Measurements from ENCODE around the gene RTP4.

The RTP4 gene

DNA sequence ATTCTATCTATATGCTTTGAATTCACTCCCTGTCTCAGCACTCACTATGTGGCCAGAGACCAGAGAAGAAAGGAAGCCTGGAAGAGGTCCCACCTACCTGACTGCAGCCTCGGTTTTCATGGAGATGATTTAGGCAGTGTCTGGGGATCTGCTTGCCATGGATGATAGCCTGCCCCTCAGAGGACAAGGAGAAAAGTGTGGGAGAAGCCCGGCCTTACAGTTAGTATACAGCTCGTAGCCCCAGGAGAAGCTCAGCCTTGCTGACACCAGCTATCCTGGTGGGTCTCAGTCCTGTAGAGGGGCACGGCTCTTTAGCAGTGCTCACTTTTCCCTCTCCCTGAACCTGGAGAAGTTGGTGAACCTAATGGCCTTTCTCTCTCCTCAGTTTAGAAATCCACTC, 25.9 kb upstream of the RTP4 start:
- Mint-ChIP-seq H3K9me3 (no peaks in the 10 kb centered on the region), H3K27ac (ENCODE audit: low read depth) (no peak overlapping the region), H3K4me3 (no peak overlapping the region), H3K36me3 (ENCODE audit: insufficient read depth) (no peaks in the 10 kb centered on the region), H3K27me3 (peaks cover 50% of the 10 kb centered on the region), H3K4me1 (no peaks in the 10 kb centered on the region)
- no peak for ATAC-seq (replicated peaks; ENCODE audit: extremely low read depth, poor library complexity, severe bottlenecking)
- no peak for DNase-seq (ENCODE audit: low spot score in 2 of 2)

DNA sequence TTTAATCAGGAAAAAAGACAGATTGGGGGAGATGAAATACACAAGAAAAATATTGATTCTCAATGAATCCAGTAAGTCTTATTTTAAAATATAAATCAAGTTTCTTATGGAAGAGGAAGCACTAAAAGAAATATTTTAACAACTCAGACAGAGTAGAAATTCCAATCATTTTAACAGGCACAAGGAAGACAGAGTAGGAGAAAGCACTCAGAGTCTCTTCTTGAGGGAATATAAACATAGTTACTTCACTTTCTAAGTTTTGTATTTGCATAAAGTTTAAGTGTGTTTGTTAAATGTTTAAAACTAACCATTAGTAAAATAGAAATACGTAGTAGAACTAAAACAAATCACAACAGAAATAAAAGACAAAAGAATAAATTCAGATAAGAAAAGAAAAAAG, 24.5 kb upstream of the RTP4 start:
- no peak overlapping the region for H3K4me3 Mint-ChIP-seq
- no peaks in the 10 kb centered on the region for H3K36me3 Mint-ChIP-seq (ENCODE audit: insufficient read depth)
- peaks cover 35% of the 10 kb centered on the region for H3K27me3 Mint-ChIP-seq
- no peaks in the 10 kb centered on the region for H3K9me3 Mint-ChIP-seq
- ATAC-seq (replicated peaks; ENCODE audit: extremely low read depth, poor library complexity, severe bottlenecking), result no peak
- no peak overlapping the region for H3K27ac Mint-ChIP-seq (ENCODE audit: low read depth)
- H3K4me1 Mint-ChIP-seq, result no peaks in the 10 kb centered on the region
- DNase-seq (ENCODE audit: low spot score in 2 of 2), result no peak

DNA sequence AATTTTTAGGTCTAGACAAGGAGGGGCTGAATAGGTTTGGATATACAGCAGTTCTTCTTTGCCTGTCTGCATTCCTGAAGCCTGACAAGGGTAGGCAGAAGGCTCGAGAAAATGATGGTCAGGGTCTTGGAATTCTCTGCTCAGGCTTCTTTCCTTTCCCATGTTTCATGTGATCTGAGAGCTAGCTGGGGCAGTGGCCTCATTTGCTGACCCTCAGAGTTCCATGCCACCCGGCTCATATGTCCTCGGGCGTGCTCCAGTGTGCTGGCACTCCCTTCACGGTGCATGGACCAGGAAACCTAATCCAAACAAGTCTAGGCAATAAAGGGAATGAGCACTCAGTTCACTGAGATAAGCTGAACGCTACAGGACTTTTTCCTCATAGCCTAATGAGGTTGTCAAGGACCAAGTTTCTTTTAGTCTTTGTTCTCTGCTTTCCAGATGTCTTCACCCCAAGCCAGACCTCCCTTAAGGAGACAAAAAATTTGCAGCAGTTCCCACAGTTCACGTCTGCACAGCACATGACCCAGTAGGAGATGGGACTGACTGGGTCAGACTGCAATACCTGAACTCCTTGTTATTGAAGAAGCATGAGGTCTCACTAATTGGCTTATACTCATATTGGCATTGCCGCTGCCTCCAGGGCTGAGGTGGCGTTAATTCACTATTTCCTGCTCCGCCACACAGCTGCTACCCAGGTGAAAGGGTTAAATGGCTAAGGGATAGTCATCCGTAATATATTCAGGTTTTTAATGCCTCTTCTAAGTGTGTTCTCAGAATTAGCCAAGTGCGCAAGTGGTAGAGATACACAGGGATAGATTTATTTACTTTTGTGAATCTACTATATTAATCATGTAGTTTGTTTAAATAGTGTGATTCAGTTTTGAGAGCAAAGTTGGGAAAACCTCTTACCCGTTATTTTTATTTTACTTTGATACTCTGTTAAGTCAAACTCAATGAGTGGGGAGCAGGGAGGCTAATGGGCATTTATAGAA, 15.3 kb upstream of the RTP4 start:
- Mint-ChIP-seq H3K4me3 (no peak overlapping the region), H3K27me3 (no peaks in the 10 kb centered on the region), H3K4me1 (no peaks in the 10 kb centered on the region), H3K9me3 (no peaks in the 10 kb centered on the region), H3K27ac (ENCODE audit: low read depth) (no peak overlapping the region), H3K36me3 (ENCODE audit: insufficient read depth) (no peaks in the 10 kb centered on the region)
- DNase-seq (ENCODE audit: low spot score in 2 of 2) (no peak), ATAC-seq (replicated peaks; ENCODE audit: extremely low read depth, poor library complexity, severe bottlenecking) (no peak)

DNA sequence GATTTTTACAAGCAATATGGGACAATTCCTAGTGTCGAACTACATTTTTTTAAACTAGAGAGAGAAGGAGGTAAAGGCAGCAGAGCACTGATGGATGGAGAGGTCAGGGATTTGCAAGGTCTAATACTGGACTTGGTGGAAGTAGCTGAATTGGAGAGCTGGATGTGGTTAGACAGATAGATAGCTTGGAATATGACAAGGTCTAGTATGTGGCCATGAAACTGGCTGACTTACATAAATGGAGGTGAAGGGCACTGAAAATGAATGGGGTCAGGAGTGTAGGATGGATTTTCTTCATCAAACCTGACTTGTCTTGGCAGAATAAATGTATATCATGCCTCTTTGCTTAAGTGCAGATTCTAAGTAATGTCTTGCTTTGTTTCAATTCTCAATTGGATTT, 10.1 kb upstream of the RTP4 start:
- ATAC-seq (replicated peaks; ENCODE audit: extremely low read depth, poor library complexity, severe bottlenecking) (no peak), DNase-seq (ENCODE audit: low spot score in 2 of 2) (no peak)
- no peaks in the 10 kb centered on the region for H3K36me3 Mint-ChIP-seq (ENCODE audit: insufficient read depth)
- no peaks in the 10 kb centered on the region for H3K9me3 Mint-ChIP-seq
- no peak overlapping the region for H3K4me3 Mint-ChIP-seq
- H3K27ac Mint-ChIP-seq (ENCODE audit: low read depth), result no peak overlapping the region
- no peaks in the 10 kb centered on the region for H3K27me3 Mint-ChIP-seq
- no peaks in the 10 kb centered on the region for H3K4me1 Mint-ChIP-seq

DNA sequence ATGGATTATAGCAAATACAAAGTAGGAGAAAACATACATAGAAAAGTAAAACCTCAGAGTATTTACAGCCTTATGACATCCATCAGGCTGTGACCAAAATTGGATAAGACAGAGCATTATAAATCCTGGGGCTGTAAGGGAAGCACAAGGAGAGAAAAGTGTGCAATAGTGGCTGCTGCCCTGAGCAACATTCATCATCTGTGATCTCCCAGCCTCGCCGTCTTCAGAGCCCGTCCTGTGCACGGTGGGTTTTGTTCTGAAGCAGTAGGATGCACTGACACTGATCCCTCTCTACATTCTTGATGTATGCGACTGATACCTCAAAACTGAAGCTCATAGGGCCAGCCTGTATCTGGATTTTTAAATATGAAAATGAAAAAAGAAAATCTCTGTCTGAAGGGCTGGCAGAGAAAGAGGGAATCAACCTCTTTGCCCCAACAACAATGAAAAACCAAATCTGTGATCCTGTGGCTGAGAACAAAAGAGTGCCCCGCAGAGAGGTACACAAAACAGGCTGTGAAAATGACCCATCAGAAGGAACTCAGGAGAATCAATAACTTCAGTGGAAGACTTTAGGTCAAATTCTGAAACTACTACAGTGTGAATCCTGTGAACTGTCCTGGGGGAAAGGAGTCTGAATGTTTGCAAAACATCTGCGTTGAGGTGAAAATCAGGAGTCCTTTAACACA, 8.2 kb upstream of the RTP4 start:
- no peaks in the 10 kb centered on the region for H3K27me3 Mint-ChIP-seq
- ATAC-seq (replicated peaks; ENCODE audit: extremely low read depth, poor library complexity, severe bottlenecking) (no peak), DNase-seq (ENCODE audit: low spot score in 2 of 2) (no peak)
- no peak overlapping the region for H3K27ac Mint-ChIP-seq (ENCODE audit: low read depth)
- H3K9me3 Mint-ChIP-seq, result no peaks in the 10 kb centered on the region
- no peaks in the 10 kb centered on the region for H3K36me3 Mint-ChIP-seq (ENCODE audit: insufficient read depth)
- H3K4me1 Mint-ChIP-seq, result no peaks in the 10 kb centered on the region
- H3K4me3 Mint-ChIP-seq, result no peak overlapping the region

DNA sequence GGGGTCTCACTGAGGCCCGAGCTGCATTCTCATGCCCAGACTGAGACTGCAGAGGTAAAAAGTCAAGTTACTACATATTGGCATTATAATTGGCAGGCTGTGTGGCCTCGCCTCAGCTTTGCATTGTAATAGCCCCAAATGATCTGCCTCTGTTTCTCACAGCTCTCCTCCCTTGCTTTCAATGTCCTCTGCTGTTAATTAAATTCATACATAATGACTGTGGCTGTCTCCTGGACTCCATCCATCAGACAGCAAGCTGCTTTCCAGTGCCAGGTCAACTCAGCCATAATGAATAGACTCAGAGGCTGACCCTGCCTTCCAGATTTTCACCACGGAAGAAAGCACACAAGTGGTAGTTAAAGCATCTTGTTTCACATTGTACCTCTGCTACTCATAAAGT, 7.6 kb upstream of the RTP4 start:
- no peaks in the 10 kb centered on the region for H3K36me3 Mint-ChIP-seq (ENCODE audit: insufficient read depth)
- no peak overlapping the region for H3K27ac Mint-ChIP-seq (ENCODE audit: low read depth)
- no peaks in the 10 kb centered on the region for H3K27me3 Mint-ChIP-seq
- DNase-seq (ENCODE audit: low spot score in 2 of 2) (no peak), ATAC-seq (replicated peaks; ENCODE audit: extremely low read depth, poor library complexity, severe bottlenecking) (no peak)
- no peak overlapping the region for H3K4me3 Mint-ChIP-seq
- no peaks in the 10 kb centered on the region for H3K4me1 Mint-ChIP-seq
- H3K9me3 Mint-ChIP-seq, result no peaks in the 10 kb centered on the region

DNA sequence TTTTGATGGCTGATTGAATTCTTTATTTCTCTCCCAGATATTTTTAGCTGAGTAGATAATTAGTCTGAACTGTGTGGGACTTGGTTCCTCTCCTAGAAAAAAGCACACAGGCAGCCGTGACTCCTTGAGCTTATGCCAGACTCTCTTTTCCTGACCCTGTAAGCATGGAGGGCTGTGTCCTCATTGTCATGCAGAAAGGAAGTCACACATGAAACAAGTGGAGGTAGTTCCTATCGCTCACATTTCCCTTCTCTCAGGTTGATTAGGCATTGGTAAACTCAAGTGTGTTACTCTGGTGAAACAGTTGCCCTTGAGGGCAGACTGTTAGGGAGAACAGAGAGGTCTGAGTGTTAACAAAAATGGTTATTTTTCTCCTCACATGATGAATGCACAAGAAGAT, 6.3 kb upstream of the RTP4 start:
- peaks cover 2% of the 10 kb centered on the region for H3K36me3 Mint-ChIP-seq (ENCODE audit: insufficient read depth)
- no peaks in the 10 kb centered on the region for H3K27me3 Mint-ChIP-seq
- no peaks in the 10 kb centered on the region for H3K4me1 Mint-ChIP-seq
- ATAC-seq (replicated peaks; ENCODE audit: extremely low read depth, poor library complexity, severe bottlenecking), result no peak
- no peak for DNase-seq (ENCODE audit: low spot score in 2 of 2)
- H3K4me3 Mint-ChIP-seq, result no peak overlapping the region
- H3K9me3 Mint-ChIP-seq, result no peaks in the 10 kb centered on the region
- no peak overlapping the region for H3K27ac Mint-ChIP-seq (ENCODE audit: low read depth)

DNA sequence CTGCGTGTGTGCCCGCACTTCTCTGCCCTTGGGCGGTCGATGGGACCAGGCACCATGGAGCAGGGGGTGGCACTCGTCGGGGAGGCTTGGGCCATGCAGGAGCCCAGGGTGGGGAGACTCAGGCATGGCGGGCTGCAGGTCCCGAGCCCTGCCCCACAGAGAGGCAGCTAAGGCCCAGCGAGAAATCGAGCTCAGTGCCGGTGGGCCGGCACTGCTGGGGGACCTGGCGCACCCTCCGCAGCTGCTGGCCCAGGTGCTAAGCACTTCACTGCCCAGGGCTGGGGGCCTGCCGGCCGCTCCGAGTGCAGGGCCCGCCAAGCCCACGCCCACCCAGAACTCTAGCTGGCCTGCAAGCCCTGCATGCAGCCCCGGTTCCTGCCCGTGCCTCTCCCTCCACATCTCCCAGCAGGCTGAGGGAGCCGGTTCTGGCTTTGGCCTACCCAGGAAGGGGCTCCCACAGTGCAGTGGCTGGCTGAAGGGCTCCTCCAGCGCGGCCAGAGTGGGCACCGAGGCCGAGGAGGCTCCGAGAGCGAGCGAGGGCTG, 553 bp upstream of the RTP4 start:
- Mint-ChIP-seq H3K9me3 (no peaks in the 10 kb centered on the region), H3K4me3 (peak overlapping the region; percentile 98), H3K27me3 (no peaks in the 10 kb centered on the region), H3K27ac (ENCODE audit: low read depth) (peak overlapping the region; percentile 100), H3K36me3 (ENCODE audit: insufficient read depth) (peaks cover 14% of the 10 kb centered on the region), H3K4me1 (peaks cover 26% of the 10 kb centered on the region)
- peak; percentile 6 for ATAC-seq (replicated peaks; ENCODE audit: extremely low read depth, poor library complexity, severe bottlenecking)
- DNase-seq (ENCODE audit: low spot score in 2 of 2), result no peak

DNA sequence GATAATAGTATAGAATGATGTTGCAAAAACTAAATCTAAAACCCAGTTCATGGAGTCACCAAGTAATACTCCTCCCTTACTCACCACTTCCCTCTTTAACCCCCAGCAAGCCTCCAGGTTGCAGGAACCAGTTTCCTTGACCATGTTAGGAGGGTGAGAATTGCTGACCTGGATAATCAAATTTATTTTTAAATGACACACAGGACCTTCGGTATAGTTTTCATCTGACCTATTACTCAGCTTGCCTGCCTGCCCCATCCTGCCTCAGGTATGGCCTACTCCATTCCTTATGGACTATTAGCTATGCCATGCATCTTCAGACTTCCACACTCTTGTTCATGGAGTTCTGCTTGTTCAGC, 883 bp downstream of the RTP4 start:
- H3K36me3 Mint-ChIP-seq (ENCODE audit: insufficient read depth), result peaks cover 17% of the 10 kb centered on the region
- H3K9me3 Mint-ChIP-seq, result no peaks in the 10 kb centered on the region
- peaks cover 26% of the 10 kb centered on the region for H3K4me1 Mint-ChIP-seq
- H3K4me3 Mint-ChIP-seq, result peak overlapping the region; percentile 98
- ATAC-seq (replicated peaks; ENCODE audit: extremely low read depth, poor library complexity, severe bottlenecking) (no peak), DNase-seq (ENCODE audit: low spot score in 2 of 2) (no peak)
- no peaks in the 10 kb centered on the region for H3K27me3 Mint-ChIP-seq
- H3K27ac Mint-ChIP-seq (ENCODE audit: low read depth), result peak overlapping the region; percentile 100

DNA sequence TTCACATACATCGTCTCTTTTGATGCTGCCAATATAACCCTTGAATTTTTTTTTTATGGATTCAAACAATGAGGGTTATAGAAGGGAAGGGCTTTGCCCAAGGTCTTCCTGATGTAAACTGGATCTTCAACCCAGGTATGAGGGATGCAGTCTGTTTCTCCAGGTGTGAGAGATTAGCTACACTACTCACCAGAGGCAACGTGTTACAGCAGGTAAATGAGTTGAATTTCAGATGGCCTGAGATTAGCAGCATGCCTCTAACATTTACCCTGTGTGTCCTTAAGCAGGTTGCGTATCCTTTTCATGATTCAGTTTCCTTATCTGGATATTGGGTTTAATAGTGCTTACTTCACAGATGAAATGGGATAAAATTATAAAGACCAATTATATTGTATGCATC, 1.9 kb downstream of the RTP4 start:
- ATAC-seq (replicated peaks; ENCODE audit: extremely low read depth, poor library complexity, severe bottlenecking) (no peak), DNase-seq (ENCODE audit: low spot score in 2 of 2) (no peak)
- Mint-ChIP-seq H3K27ac (ENCODE audit: low read depth) (no peak overlapping the region), H3K9me3 (no peaks in the 10 kb centered on the region), H3K4me3 (peak overlapping the region; percentile 98), H3K36me3 (ENCODE audit: insufficient read depth) (peaks cover 17% of the 10 kb centered on the region), H3K4me1 (peaks cover 34% of the 10 kb centered on the region), H3K27me3 (no peaks in the 10 kb centered on the region)

DNA sequence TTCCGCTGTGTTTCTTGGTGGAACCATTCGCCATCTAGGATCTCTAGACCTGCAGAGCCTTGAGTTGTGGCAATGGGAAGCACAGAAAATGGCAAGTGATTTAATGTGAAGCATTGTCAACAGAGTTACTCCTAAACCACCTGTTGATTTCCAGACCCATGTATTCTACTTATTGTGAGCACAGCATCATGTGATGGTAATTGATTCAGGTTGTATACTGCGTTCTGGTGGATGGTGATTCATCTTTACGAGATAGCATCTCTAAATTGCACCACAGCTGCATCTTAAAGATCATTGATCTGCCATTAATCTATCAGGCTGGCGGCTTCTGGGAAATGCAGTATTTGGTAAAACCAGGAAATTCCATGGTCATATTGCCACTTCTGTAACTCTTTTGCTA, 7.4 kb downstream of the RTP4 start:
- ATAC-seq (replicated peaks; ENCODE audit: extremely low read depth, poor library complexity, severe bottlenecking) (no peak), DNase-seq (ENCODE audit: low spot score in 2 of 2) (no peak)
- peaks cover 33% of the 10 kb centered on the region for H3K4me1 Mint-ChIP-seq
- no peak overlapping the region for H3K4me3 Mint-ChIP-seq
- no peak overlapping the region for H3K27ac Mint-ChIP-seq (ENCODE audit: low read depth)
- H3K27me3 Mint-ChIP-seq, result no peaks in the 10 kb centered on the region
- peaks cover 10% of the 10 kb centered on the region for H3K36me3 Mint-ChIP-seq (ENCODE audit: insufficient read depth)
- H3K9me3 Mint-ChIP-seq, result no peaks in the 10 kb centered on the region

DNA sequence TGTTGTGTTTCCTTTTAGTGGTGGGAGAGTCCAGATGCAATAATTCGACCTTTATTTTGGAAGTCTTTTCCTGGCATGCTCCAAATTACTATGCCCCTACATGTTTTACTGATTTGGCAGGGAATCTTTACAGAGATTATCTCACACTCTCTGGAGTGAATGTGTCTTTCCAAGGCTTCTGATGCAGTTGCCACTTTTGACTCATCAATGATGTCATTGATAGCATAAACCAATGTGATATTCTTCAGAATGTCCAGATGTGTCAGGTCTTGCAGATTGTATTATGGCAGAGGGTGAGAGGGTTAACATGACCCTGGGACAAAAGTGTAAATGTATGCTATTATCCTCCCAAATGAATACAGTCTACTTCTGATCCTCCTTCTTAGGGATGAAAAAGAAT, 9.7 kb downstream of the RTP4 start:
- Mint-ChIP-seq H3K9me3 (no peaks in the 10 kb centered on the region), H3K27ac (ENCODE audit: low read depth) (no peak overlapping the region), H3K36me3 (ENCODE audit: insufficient read depth) (peaks cover 3% of the 10 kb centered on the region), H3K27me3 (peaks cover 4% of the 10 kb centered on the region), H3K4me1 (peaks cover 27% of the 10 kb centered on the region), H3K4me3 (no peak overlapping the region)
- ATAC-seq (replicated peaks; ENCODE audit: extremely low read depth, poor library complexity, severe bottlenecking) (no peak), DNase-seq (ENCODE audit: low spot score in 2 of 2) (no peak)
